Testis (tissue), 3 donors: ENCODE measurements around the gene CFAP107. TPM values are rescaled to one million over a fixed set of nuclear protein-coding genes. Genes with fewer than 3 reads are reported as not detected.

Source experiments
- DNase-seq: peaks from one replicate; pipeline ENCODE4 v3.0.0-alpha.2; 2019
- H3K27ac ChIP-seq, 2 donors: fragments of 200-600 bp; sonication (generic); one replicate each; pipeline ENCODE4 v1.5.1; 2019
- H3K27me3 ChIP-seq: fragments of 200-600 bp; sonication (generic); one replicate; pipeline ENCODE4 v1.5.1; 2019
- H3K36me3 ChIP-seq: fragments of 200-600 bp; sonication (generic); one replicate; pipeline ENCODE4 v1.5.1; 2017; ENCODE audit warnings: low read depth; ENCODE audit errors: missing control alignments
- H3K4me1 ChIP-seq: fragments of 200-600 bp; sonication (generic); one replicate; pipeline ENCODE4 v1.5.1; 2019
- H3K4me3 ChIP-seq, 2 donors: fragments of 200-600 bp; sonication (generic); one replicate each; pipeline ENCODE4 v1.5.1; 2017 to 2019
- H3K9me3 ChIP-seq: fragments of 200-600 bp; sonication (generic); one replicate; pipeline ENCODE4 v1.5.1; 2017
- CTCF ChIP-seq, 3 experiments: fragments of 450-650 bp in 2 of 3; fragments of 200-600 bp in 1 of 3; sonication (generic) in 1 of 3; IDR thresholded peaks; one replicate each; pipeline ENCODE4 v1.5.1; 2016 to 2019; ENCODE audit warnings: antibody characterized with exemption in 3 of 3, mild to moderate bottlenecking in 2 of 3, moderate library complexity in 1 of 3
- POLR2A ChIP-seq: fragments of 450-650 bp; IDR thresholded peaks from one replicate; pipeline ENCODE4 v1.6.1; 2017; ENCODE audit warnings: antibody characterized with exemption, mild to moderate bottlenecking, moderate library complexity
- WGBS, 2 donors: methylation state at CpG; one replicate each; pipeline ENCODE4 v1.1.5; 2018; 5-methylcytosine and 5-hydroxymethylcytosine counted together
- intact Hi-C: fragments of 100-400 bp; cut with DNase I; formaldehyde crosslinking; loops from one replicate; pipeline ENCODE4 v1.15.1; 2023; ENCODE audit warnings: low total_unique reads
- polyA plus RNA-seq: library from polyadenylated mRNA; stranded (reverse); fragments of 350-450 nt; fragmentation: Illumina TruSeq; extraction: RNeasy Lipid Tissue Mini Kit (QIAGEN cat#74804); gene quantifications from one replicate; pipeline ENCODE4 v1.2.3, GENCODE V29; 2014; ENCODE audit warnings: low read depth, low replicate concordance; ENCODE audit not compliant: insufficient read depth
- total RNA-seq, 2 donors: library from RNA; depleted of rRNA; stranded (reverse); fragments of >200 nt; gene quantifications; one replicate each; pipeline ENCODE4 v1.2.3, GENCODE V29; 2016

Gene CFAP107
- total and polyA plus RNA-seq, 3 donors from 2014 or later, result 8.1 to 87.9 (median 13.4) TPM

GRCh38 chr1:12738934-12739333 is 7.1 kb upstream of the CFAP107 start:
- H3K27ac ChIP-seq, result no peak overlapping the region
- H3K4me3 ChIP-seq, result no peak overlapping the region
- H3K4me1 ChIP-seq, result no peaks in the 10 kb centered on the region
- intact Hi-C loops, result no loop called here
- TF ChIP-seq POLR2A (no peak), CTCF (IDR thresholded peaks at IDR 0.05) (no peak)
- no peaks in the 10 kb centered on the region for H3K36me3 ChIP-seq
- DNase-seq, result no peak
- WGBS, 2 donors, result 82 to 84% methylated on average over 1 of the region's 1 CpG
- no peaks in the 10 kb centered on the region for H3K9me3 ChIP-seq
- no peaks in the 10 kb centered on the region for H3K27me3 ChIP-seq

GRCh38 chr1:12739613-12740012 is 6.4 kb upstream of the CFAP107 start:
- TF ChIP-seq POLR2A (no peak), CTCF (IDR thresholded peaks at IDR 0.05) (no peak)
- H3K4me1 ChIP-seq, result no peaks in the 10 kb centered on the region
- H3K36me3 ChIP-seq, result no peaks in the 10 kb centered on the region
- no peak overlapping the region for H3K4me3 ChIP-seq
- H3K9me3 ChIP-seq, result no peaks in the 10 kb centered on the region
- WGBS, 2 donors, result 87 to 89% methylated on average over 5 of the region's 5 CpGs
- no peak overlapping the region for H3K27ac ChIP-seq
- no peak for DNase-seq
- intact Hi-C loops, result no loop called here
- no peaks in the 10 kb centered on the region for H3K27me3 ChIP-seq

GRCh38 chr1:12741946-12742345 is 4.1 kb upstream of the CFAP107 start:
- Histone ChIP-seq H3K4me3 (no peak overlapping the region), H3K27me3 (no peaks in the 10 kb centered on the region), H3K9me3 (no peaks in the 10 kb centered on the region), H3K4me1 (no peaks in the 10 kb centered on the region), H3K36me3 (no peaks in the 10 kb centered on the region), H3K27ac (no peak overlapping the region)
- DNase-seq, result no peak
- TF ChIP-seq POLR2A, result no peak
- no peak for TF ChIP-seq CTCF (IDR thresholded peaks at IDR 0.05)
- 78 to 83% methylated on average over 3 of the region's 3 CpGs for WGBS, 2 donors
- intact Hi-C loops, result no loop called here

GRCh38 chr1:12745126-12745991 is 641 bp upstream of the CFAP107 start:
- H3K4me1 ChIP-seq, result no peaks in the 10 kb centered on the region
- 83 to 84% methylated on average over 3 of the region's 3 CpGs for WGBS, 2 donors
- intact Hi-C loops, result no loop called here
- no peak overlapping the region for H3K27ac ChIP-seq
- DNase-seq, result no peak
- no peaks in the 10 kb centered on the region for H3K36me3 ChIP-seq
- no peaks in the 10 kb centered on the region for H3K9me3 ChIP-seq
- no peaks in the 10 kb centered on the region for H3K27me3 ChIP-seq
- no peak for TF ChIP-seq POLR2A
- no peak for TF ChIP-seq CTCF (IDR thresholded peaks at IDR 0.05)
- no peak overlapping the region for H3K4me3 ChIP-seq
